ENCODE data around the gene RELT.

RELT gene

DNA sequence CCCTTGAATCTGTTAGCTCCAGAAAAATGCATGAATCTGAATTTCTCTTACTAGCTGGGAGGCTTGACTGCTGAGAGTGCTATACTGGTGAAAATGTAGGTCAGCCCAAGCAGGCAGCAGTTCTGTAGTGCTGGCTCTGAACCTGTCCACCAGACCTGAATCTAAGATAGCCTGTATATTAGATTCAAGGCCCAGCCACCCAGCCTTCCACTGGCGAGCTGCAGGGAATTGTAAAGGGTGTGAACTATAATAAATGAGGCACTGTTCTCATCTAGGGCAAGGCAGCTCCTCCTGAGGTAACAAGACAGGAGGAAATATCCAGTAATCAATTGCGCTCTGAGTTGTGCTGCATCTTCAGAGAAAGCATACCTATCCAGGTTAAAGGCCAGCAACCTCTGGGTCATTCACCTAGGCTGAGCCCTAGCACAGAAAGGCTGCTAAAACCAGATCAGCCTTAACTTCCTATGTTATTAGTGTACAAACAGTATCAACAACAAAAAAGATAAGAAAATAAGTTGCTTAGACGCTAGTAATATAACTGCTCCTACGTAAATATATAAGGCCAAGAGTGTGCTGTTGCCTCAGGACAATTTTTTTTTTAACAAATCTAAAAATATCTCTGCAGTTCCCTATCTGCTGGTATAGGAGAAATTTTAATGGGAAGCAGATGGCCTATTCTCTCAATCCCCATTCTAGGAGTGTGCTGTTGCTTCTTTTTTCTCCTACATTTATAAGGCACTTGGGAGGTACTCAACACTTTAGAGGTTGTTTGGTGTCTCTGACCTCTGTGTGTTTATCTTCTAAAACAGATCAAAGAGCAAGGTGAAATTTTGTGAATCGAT is 63.0 kb downstream of the RELT start:
- DNase-seq, result no peak

DNA sequence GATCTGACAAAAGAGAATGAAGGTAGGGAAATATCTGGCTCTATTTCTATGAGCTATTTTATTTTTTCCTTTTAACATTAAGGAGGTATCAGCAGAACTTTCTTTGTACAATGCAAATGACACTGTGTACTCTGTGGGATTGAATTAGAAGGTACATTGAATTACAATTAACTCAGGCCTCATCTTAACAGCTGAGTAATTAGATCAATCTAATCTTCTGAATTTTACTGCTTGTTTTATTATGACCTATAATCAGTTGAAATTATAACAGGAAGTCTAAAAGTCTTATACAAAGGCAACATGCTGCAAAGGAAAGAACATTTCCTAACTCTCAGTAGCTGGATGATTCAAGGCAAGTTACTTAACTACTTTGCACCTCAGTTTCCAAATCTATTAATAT is 69.8 kb downstream of the RELT start:
- no peak for DNase-seq

DNA sequence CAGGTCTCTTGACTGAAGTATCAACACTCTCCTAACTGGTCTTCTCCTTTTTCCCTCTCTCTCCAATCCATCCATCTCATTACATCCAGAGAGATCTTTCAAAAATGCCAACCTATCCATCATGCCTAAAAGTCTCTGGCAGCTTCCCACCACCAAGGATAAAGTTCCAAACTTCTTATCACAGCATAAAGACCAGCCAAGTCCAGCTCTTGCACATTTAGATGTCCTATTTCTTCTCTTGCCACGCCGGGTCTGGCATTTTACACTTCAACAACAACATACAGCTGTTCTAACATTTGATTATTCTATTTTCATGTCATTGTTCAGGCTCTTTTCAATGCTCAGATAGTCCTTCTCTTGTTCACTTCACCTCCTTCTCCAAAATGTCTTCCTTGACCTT is 70.6 kb downstream of the RELT start:
- DNase-seq, result no peak
